Heart left ventricle (tissue), 13 donors: ENCODE results near the gene CD9.

Source experiments
- CTCF ChIP-seq, 12 donors: fragments of 200-600 bp; sonication (generic) in 4 of 12; IDR thresholded peaks; one replicate each; pipeline versions ENCODE4 v1.5.0 to v1.8.0; 2018 to 2022; ENCODE audit warnings: antibody characterized with exemption in 12 of 12, mild to moderate bottlenecking in 5 of 12
- POLR2A ChIP-seq, 2 donors: fragments of 450-650 bp; IDR thresholded peaks; one replicate each; pipeline ENCODE4 v1.6.1; 2017; ENCODE audit warnings: antibody characterized with exemption in 2 of 2, mild to moderate bottlenecking in 2 of 2, moderate library complexity in 2 of 2
- donor health status: ischemic (EF 13 %, LVEDD 7.1; RV severe dilation, severe dysfunction).
- donor health status: DM: no; HTN: yes; CAD: no.
- donor health status: DM: no; HTN: no; CAD: no.
- donor health status: ischemic (EF 25% LVEDD 6.9; RV normal size, moderate dysfunction).
- donor health status: ischemic (EF 25% LVEDD 5.7; RV mildly dilated, moderate dysfunction).
- donor health status: ischemic (EF 35%, LVEDD 5.7; RV mildly dilated, moderate dysfunction).
- donor health status: nonischemic (EF 11% LVEDD 7.7; RV severe dilation, severe dysfunction).
- donor health status: DM: yes; HTN: yes; CAD: no.
- donor health status: PGD.
- donor health status: ischemic (EF 29% LVEDD 5.4; RV normal size, mild dysfunction).
- donor health status: nonischemic (EF 23%, LVEDD 6.1; RV moderate dilation, normal function).

GRCh38 chr12:6163416-6164060 lies 36.7 kb upstream of the CD9 start:
- TF ChIP-seq CTCF (IDR thresholded peaks at IDR 0.05): no peak
- no peak for TF ChIP-seq POLR2A (IDR thresholded peaks at IDR 0.05)
